ENCODE measurements around the gene JADE2. TPM values are rescaled to one million over a fixed set of nuclear protein-coding genes. Genes with fewer than 3 reads are reported as not detected.

JADE2 gene
- total and polyA plus RNA-seq, 4 donors: 3.9 to 11.4 (median 5.5) TPM

DNA sequence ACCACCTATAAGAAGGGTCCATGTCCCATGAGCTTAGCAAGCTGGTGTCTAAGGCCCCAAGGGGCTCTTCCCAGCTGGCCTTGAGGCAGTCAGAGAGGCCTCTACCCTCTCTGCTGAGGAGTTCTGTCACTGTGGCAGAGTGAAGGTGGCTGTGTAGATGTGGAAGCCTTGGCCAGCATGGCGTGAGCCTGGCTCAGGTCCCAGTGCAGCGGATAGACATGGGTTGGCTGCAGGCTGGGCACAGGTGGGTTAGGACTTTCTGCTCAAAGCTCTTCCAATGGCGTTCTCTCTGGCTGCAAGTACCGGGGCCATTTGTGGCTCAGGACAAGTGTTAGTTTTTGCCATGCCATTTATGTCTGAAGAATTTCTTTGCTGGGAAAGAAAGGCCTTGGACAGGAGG is 47.3 kb downstream of the JADE2 start:
- Histone ChIP-seq H3K27ac (ENCODE audit: low read depth in 1 of 2, low read length in 2 of 2) (no peak overlapping the region), H3K9me3 (ENCODE audit: control insufficient read depth in 4 of 4, low read length in 3 of 4) (no peaks in the 10 kb centered on the region), H3K27me3 (ENCODE audit: control insufficient read depth in 4 of 4, insufficient read depth in 4 of 4, low read length in 3 of 4) (no peaks in the 10 kb centered on the region), H3K9ac (ENCODE audit: low read depth in 1 of 2, low read length in 2 of 2) (no peak overlapping the region), H3K36me3 (ENCODE audit: control insufficient read depth in 4 of 4, insufficient read depth in 3 of 4, low read depth in 1 of 4, low read length in 3 of 4) (peaks cover 7 to 38% (median 31%) of the 10 kb centered on the region in 4 donors), H3K4me3 (ENCODE audit: low read depth in 1 of 3, low read length in 3 of 3) (no peak overlapping the region), H3K4me1 (ENCODE audit: control insufficient read depth in 4 of 4, insufficient read depth in 4 of 4, low read length in 3 of 4) (peaks cover 10 to 31% (median 21%) of the 10 kb centered on the region in 4 donors)
- 96% methylated on average over 4 of the region's 4 CpGs for WGBS
- TF ChIP-seq YY1 (IDR thresholded peaks at IDR 0.05) (no peak), MAX (IDR thresholded peaks at IDR 0.05) (no peak), GABPA (IDR thresholded peaks at IDR 0.05 in 1 of 2, conservative IDR thresholded peaks at IDR 0.05 in 1 of 2) (no peak), NR2F2 (IDR thresholded peaks at IDR 0.05) (no peak), HNF4A (conservative IDR thresholded peaks at IDR 0.05) (no peak)
- no peak for DNase-seq (ENCODE audit: low spot score)

DNA sequence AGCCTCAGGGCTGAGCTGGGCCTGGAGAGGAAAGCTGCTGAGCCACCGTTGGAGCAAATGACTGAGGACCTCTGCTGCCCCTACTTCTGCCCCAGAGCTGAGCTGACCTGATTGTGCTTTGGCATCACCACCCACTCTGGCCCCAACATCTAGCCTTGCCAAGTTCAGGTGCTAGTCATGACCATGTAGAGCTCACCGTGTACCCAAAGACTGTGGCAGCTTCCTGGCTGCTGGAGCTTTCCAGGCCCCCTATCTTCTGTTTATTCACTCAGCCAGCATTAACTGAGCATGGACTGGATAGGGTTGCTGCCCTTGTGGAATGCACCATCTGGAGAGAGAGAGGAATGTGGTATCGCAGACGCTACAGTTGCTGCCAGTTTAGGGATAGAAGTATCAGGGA is 49.1 kb downstream of the JADE2 start:
- Histone ChIP-seq H3K36me3 (ENCODE audit: control insufficient read depth in 4 of 4, insufficient read depth in 3 of 4, low read depth in 1 of 4, low read length in 3 of 4) (peaks cover 11 to 47% (median 36%) of the 10 kb centered on the region in 4 donors), H3K4me3 (ENCODE audit: low read depth in 1 of 3, low read length in 3 of 3) (no peak overlapping the region), H3K4me1 (ENCODE audit: control insufficient read depth in 4 of 4, insufficient read depth in 4 of 4, low read length in 3 of 4) (peaks cover 0 to 14% (median 5%) of the 10 kb centered on the region in 4 donors), H3K9me3 (ENCODE audit: control insufficient read depth in 4 of 4, low read length in 3 of 4) (no peaks in the 10 kb centered on the region), H3K9ac (ENCODE audit: low read depth in 1 of 2, low read length in 2 of 2) (no peak overlapping the region), H3K27ac (ENCODE audit: low read depth in 1 of 2, low read length in 2 of 2) (no peak overlapping the region), H3K27me3 (ENCODE audit: control insufficient read depth in 4 of 4, insufficient read depth in 4 of 4, low read length in 3 of 4) (no peaks in the 10 kb centered on the region)
- WGBS: 75% methylated on average over 4 of the region's 4 CpGs
- no peak for DNase-seq (ENCODE audit: low spot score)
- TF ChIP-seq SP1 (IDR thresholded peaks at IDR 0.05): no peak
- TF ChIP-seq, protein P1, sequence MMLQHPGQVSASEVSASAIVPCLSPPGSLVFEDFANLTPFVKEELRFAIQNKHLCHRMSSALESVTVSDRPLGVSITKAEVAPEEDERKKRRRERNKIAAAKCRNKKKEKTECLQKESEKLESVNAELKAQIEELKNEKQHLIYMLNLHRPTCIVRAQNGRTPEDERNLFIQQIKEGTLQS (IDR thresholded peaks at IDR 0.05): no peak
- no peak for TF ChIP-seq ZBTB33 (IDR thresholded peaks at IDR 0.05)
- no peak for TF ChIP-seq GABPA (IDR thresholded peaks at IDR 0.05 in 1 of 2, conservative IDR thresholded peaks at IDR 0.05 in 1 of 2)

GRCh38 chr5:134575316-134575715 is 49.8 kb downstream of the JADE2 start:
- TF ChIP-seq EGR1 (IDR thresholded peaks at IDR 0.05; ENCODE audit: low read depth in 2 of 2): no peak
- TF ChIP-seq, protein P1 (IDR thresholded peaks at IDR 0.05): no peak
- no peak for TF ChIP-seq FOXA2 (IDR thresholded peaks at IDR 0.05)
- TF ChIP-seq TAF1 (conservative IDR thresholded peaks at IDR 0.05): no peak
- TF ChIP-seq HNF4G (IDR thresholded peaks at IDR 0.05): no peak
- no peak for TF ChIP-seq ZBTB33 (IDR thresholded peaks at IDR 0.05)
- TF ChIP-seq FOXA1 (IDR thresholded peaks at IDR 0.05): no peak
- no peak for TF ChIP-seq RXRA (IDR thresholded peaks at IDR 0.05)
- no peak for TF ChIP-seq SP1 (IDR thresholded peaks at IDR 0.05)
- TF ChIP-seq, protein P2, sequence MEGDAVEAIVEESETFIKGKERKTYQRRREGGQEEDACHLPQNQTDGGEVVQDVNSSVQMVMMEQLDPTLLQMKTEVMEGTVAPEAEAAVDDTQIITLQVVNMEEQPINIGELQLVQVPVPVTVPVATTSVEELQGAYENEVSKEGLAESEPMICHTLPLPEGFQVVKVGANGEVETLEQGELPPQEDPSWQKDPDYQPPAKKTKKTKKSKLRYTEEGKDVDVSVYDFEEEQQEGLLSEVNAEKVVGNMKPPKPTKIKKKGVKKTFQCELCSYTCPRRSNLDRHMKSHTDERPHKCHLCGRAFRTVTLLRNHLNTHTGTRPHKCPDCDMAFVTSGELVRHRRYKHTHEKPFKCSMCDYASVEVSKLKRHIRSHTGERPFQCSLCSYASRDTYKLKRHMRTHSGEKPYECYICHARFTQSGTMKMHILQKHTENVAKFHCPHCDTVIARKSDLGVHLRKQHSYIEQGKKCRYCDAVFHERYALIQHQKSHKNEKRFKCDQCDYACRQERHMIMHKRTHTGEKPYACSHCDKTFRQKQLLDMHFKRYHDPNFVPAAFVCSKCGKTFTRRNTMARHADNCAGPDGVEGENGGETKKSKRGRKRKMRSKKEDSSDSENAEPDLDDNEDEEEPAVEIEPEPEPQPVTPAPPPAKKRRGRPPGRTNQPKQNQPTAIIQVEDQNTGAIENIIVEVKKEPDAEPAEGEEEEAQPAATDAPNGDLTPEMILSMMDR (IDR thresholded peaks at IDR 0.05; ENCODE audit: low read depth, low read length, missing input control): no peak
- TF ChIP-seq RAD21 (IDR thresholded peaks at IDR 0.05): no peak
- no peak for TF ChIP-seq NR2F2 (IDR thresholded peaks at IDR 0.05)
- no peak for TF ChIP-seq YY1 (IDR thresholded peaks at IDR 0.05)
- no peak for TF ChIP-seq JUND (IDR thresholded peaks at IDR 0.05)
- Histone ChIP-seq H3K27me3 (ENCODE audit: control insufficient read depth in 4 of 4, insufficient read depth in 4 of 4, low read length in 3 of 4) (no peaks in the 10 kb centered on the region), H3K36me3 (ENCODE audit: control insufficient read depth in 4 of 4, insufficient read depth in 3 of 4, low read depth in 1 of 4, low read length in 3 of 4) (peaks cover 11 to 47% (median 35%) of the 10 kb centered on the region in 4 donors), H3K9me3 (ENCODE audit: control insufficient read depth in 4 of 4, low read length in 3 of 4) (no peaks in the 10 kb centered on the region), H3K4me1 (ENCODE audit: control insufficient read depth in 4 of 4, insufficient read depth in 4 of 4, low read length in 3 of 4) (peaks cover 0 to 8% (median 0%) of the 10 kb centered on the region in 4 donors), H3K4me3 (ENCODE audit: low read depth in 1 of 3, low read length in 3 of 3) (no peak overlapping the region), H3K27ac (ENCODE audit: low read depth in 1 of 2, low read length in 2 of 2) (no peak overlapping the region), H3K9ac (ENCODE audit: low read depth in 1 of 2, low read length in 2 of 2) (no peak overlapping the region)
- DNase-seq (ENCODE audit: low spot score): no peak
- 90% methylated on average over 2 of the region's 2 CpGs for WGBS

All from liver (tissue), 9 donors.